Nephron (organoid): ENCODE results near the gene ANKMY1.

Experiments used
- H3K27ac Mint-ChIP-seq, 3 experiments: 2 replicates each; pipeline ENCODE4 v1.8.0; 2020; ENCODE audit warnings: mixed read lengths in 3 of 3, mild to moderate bottlenecking in 2 of 3, moderate library complexity in 1 of 3
- H3K27me3 Mint-ChIP-seq: 2 replicates; pipeline ENCODE4 v1.8.0; 2021; ENCODE audit warnings: low read depth, mild to moderate bottlenecking, moderate library complexity, mixed read lengths
- H3K36me3 Mint-ChIP-seq: 2 replicates; pipeline ENCODE4 v1.8.0; 2020; ENCODE audit warnings: low read depth, mixed read lengths
- H3K4me1 Mint-ChIP-seq: 2 replicates; pipeline ENCODE4 v1.8.0; 2020; ENCODE audit warnings: mixed read lengths
- H3K4me3 Mint-ChIP-seq, 3 experiments: 2 replicates each; pipeline ENCODE4 v1.8.0; 2020; ENCODE audit warnings: mild to moderate bottlenecking in 3 of 3, mixed read lengths in 3 of 3, moderate library complexity in 2 of 3
- H3K9me3 Mint-ChIP-seq: 2 replicates; pipeline ENCODE4 v1.8.0; 2020; ENCODE audit warnings: mixed read lengths
- TF ChIP-seq, protein P1 (sequence below), 3 experiments: fragments of 200-600 bp; sonication (generic); IDR thresholded peaks; one replicate each; pipeline ENCODE4 v1.5.0; 2021; ENCODE audit warnings: antibody characterized with exemption in 3 of 3; ENCODE audit not compliant: unreplicated experiment in 3 of 3

ANKMY1 gene

DNA sequence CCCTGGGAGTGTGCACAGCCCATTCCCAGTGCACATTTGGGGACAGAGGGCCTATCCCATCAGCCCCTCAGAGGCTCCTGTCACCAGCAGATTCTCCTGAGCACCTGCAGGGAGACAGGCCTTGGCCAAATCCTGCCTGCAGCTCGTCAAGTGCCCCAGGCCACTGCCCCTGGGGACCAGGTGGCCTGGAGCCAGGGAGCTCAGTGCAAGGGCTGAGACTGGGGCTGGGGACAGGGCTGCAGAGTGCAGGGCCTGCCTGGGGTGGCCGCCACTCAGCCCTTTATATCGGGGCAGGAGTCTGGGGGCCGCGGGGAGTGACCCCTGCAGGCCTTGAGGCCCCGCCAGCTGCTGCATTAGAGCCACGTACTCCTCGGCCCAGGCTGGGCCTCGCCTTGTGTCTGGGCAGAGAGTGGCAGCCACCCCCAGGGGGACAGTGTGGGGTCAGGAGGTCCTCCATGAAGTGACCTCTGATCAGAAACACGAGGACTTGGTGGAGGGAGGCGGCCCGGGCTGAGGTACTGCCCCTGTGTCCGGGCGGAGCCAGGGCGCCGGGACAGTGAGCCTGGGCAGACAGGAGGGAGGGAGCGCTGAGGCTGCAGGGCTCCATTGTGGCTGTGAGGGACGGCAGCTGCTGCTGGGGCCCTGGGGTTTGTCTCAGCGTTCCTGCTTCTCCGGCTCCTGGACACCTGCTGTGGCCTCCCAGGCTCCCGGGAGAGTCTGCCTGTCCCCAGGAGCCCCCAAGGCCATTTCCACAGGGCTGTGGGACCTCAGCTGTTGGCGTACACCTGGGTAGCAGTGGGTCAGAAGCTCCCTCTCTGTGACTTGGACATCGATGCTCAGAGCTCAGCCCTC, 98.2 kb downstream of the ANKMY1 start:
- TF ChIP-seq, protein P1, sequence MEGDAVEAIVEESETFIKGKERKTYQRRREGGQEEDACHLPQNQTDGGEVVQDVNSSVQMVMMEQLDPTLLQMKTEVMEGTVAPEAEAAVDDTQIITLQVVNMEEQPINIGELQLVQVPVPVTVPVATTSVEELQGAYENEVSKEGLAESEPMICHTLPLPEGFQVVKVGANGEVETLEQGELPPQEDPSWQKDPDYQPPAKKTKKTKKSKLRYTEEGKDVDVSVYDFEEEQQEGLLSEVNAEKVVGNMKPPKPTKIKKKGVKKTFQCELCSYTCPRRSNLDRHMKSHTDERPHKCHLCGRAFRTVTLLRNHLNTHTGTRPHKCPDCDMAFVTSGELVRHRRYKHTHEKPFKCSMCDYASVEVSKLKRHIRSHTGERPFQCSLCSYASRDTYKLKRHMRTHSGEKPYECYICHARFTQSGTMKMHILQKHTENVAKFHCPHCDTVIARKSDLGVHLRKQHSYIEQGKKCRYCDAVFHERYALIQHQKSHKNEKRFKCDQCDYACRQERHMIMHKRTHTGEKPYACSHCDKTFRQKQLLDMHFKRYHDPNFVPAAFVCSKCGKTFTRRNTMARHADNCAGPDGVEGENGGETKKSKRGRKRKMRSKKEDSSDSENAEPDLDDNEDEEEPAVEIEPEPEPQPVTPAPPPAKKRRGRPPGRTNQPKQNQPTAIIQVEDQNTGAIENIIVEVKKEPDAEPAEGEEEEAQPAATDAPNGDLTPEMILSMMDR (IDR thresholded peaks at IDR 0.05; ENCODE audit: unreplicated experiment in 3 of 3), result no peak
- no peak overlapping the region for H3K4me3 Mint-ChIP-seq
- no peak overlapping the region for H3K27ac Mint-ChIP-seq
- peaks cover 19% of the 10 kb centered on the region for H3K4me1 Mint-ChIP-seq
- H3K36me3 Mint-ChIP-seq, result peaks cover 4% of the 10 kb centered on the region
- H3K9me3 Mint-ChIP-seq, result no peaks in the 10 kb centered on the region
- peaks cover 6% of the 10 kb centered on the region for H3K27me3 Mint-ChIP-seq

DNA sequence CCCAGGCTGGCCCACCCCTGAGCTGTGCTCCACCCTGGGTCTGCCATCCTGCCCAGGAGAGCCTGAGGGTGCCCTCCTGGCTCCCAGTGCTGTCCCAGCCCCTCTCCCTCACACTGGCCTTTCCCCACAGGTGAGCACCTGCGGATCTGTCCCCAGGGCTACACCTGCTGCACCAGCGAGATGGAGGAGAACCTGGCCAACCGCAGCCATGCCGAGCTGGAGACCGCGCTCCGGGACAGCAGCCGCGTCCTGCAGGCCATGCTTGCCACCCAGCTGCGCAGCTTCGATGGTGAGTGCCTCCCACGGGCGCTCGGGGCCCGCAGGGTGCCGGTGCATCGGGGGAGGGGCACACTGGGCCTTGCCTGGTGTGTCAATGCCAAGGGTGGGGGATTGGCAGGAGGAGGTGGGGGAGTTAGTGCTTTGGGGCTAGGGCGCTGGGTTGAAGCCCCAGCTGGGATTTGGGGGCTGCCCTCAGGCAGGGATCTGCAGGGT, 98.8 kb downstream of the ANKMY1 start:
- Mint-ChIP-seq H3K27me3 (peaks cover 12% of the 10 kb centered on the region), H3K27ac (no peak overlapping the region), H3K4me1 (peaks cover 22% of the 10 kb centered on the region), H3K9me3 (no peaks in the 10 kb centered on the region), H3K36me3 (no peaks in the 10 kb centered on the region), H3K4me3 (no peak overlapping the region)
- TF ChIP-seq, protein P1 (IDR thresholded peaks at IDR 0.05; ENCODE audit: unreplicated experiment in 3 of 3), result no peak

DNA sequence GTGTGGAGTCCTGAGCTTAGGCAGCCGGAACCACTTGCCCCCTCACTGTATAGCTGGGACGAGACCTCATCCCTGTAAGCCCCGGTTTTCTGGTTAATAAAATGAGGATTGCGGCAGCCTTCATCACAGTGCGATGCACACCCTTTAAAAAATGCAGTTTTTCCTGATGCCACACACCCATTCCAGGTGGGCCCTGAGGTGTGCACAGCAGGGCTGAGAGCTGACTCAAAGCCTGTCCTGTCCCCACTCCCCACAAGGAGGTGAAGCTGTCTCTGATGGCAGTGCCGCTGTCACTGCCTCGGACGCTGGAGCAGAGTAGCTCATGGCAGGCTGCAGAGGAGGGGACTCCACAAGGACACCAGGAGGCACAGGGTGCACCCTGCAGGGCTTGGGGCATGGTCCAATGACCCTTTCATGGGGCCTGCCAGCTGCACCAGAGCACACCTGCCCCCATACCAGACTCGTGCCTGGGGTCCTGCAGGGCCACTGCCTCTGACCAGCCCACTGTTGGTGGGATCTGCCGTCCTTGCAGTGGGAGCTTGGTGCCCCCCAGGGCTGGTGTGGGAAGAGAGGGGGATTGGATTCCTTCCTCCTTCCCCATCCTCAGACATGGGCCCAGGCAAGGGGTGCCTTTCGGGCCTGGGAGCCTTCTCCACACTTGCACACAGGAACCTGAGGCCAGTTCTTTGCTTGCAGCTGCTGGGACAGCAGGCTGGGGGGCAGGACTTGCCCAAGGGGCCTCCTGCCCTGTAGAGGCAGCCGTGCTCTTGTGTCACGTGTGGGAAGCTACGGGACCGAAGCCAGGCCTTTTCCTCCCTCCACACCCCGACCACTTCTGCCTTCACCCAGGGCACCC, 99.5 kb downstream of the ANKMY1 start:
- Mint-ChIP-seq H3K27ac (peak overlapping the region in 2 of 3 experiments; percentile 52 to 56), H3K27me3 (peaks cover 14% of the 10 kb centered on the region), H3K9me3 (no peaks in the 10 kb centered on the region), H3K4me1 (peaks cover 22% of the 10 kb centered on the region), H3K36me3 (no peaks in the 10 kb centered on the region), H3K4me3 (peak overlapping the region; percentile 24 to 32 (median 27))
- TF ChIP-seq, protein P1 (IDR thresholded peaks at IDR 0.05; ENCODE audit: unreplicated experiment in 3 of 3), result no peak

DNA sequence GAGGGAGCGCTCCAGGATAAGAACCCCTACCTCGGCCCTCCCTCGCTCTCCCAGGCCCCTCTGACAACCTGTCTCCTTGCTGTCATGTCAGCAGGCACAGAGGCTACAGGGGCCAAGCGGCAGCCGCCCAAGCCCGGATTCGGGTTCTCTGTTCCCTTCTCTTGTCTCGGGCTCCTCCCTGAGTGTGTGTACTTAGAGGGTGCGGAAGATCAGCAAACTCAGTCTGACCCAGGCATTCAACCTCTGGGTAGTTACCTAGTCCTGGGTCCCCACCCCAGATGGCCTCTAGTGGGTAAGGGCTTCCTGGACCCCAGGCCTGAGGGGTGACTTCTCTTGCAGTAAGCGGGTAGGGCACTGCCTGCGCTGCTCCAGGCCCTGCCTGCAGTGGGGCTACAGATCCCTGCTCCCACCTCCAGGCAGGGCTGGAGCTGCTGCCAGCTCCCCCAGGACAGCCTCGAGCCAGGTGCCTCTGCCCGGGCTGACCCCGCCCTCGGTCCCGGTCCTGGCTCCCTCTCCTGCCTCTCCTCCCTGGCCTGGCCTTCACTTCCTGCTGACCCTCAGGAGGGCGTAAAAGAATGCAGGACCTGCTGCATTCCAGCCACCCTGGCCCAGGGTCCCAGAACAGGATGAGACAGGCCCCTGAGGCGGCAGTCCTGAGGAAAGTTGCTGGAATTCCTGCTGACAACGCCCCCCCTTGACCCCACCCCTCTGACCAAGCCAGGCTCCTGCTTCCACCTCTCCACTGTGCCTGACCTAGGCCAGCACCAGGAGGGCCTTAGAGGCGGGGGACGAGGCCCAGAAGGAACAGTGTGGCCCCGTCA, 100.4 kb downstream of the ANKMY1 start:
- TF ChIP-seq, protein P1 (IDR thresholded peaks at IDR 0.05; ENCODE audit: unreplicated experiment in 3 of 3), result no peak
- Mint-ChIP-seq H3K27me3 (peaks cover 14% of the 10 kb centered on the region), H3K27ac (peak overlapping the region in 1 of 3 experiments; percentile 76), H3K9me3 (no peaks in the 10 kb centered on the region), H3K4me1 (peaks cover 22% of the 10 kb centered on the region), H3K36me3 (no peaks in the 10 kb centered on the region), H3K4me3 (peak overlapping the region; percentile 24 to 61 (median 48))

DNA sequence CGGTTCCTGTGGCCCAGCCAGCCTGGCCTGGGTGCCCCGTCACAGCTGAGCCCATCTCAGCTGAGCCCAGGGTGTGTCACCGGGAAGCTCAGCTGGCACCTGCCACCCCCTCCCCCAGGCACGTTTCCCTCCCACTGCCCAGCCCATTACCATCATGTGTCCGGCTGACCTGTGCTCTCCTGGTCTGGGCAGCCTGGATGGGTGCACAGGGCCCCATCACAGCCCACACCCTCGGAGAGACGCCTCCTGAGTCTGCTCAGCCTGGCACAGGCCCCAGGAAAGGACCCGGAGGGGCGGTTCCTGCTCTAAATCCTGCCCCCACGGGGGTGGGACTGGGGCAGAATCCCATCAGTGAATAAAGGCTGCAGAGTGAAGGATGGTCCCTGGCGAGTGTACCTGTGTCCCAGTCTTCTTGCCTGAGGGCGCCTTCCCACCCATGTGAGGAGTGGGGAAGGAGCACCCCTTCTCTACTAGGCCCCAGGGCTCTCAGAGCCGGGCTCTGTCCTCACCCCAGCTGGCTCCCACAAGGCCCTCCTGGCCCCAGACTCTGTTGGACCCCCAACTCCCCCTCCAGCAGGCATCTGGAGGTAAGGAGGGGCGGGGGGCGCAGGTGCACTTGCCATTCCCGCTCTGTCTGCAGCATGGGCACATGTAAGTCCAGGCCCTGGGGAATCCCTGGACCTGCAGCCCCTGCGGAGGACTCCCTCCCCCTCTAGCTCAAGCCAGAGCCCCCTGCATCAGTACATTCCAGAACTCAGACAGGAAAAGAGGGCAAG, 101.2 kb downstream of the ANKMY1 start:
- peaks cover 20% of the 10 kb centered on the region for H3K27me3 Mint-ChIP-seq
- no peaks in the 10 kb centered on the region for H3K36me3 Mint-ChIP-seq
- peak overlapping the region in 2 of 3 experiments; percentile 53 to 61 for H3K4me3 Mint-ChIP-seq
- TF ChIP-seq, protein P1 (IDR thresholded peaks at IDR 0.05; ENCODE audit: unreplicated experiment in 3 of 3), result no peak
- peak overlapping the region in 1 of 3 experiments; percentile 76 for H3K27ac Mint-ChIP-seq
- H3K9me3 Mint-ChIP-seq, result no peaks in the 10 kb centered on the region
- peaks cover 27% of the 10 kb centered on the region for H3K4me1 Mint-ChIP-seq
